ENCODE data around the gene PRAMEF17. TPM values are rescaled to one million over a fixed set of nuclear protein-coding genes. Genes with fewer than 3 reads are reported as not detected.
A peak's percentile ranks its signal among the peaks of the same experiment; 100 is the strongest.
"Not testable (repeated sequence)": the region's sequence is repeated elsewhere in the genome, so short reads cannot be mapped to it uniquely, and the experiment has no call there.

Gene PRAMEF17, protein sequence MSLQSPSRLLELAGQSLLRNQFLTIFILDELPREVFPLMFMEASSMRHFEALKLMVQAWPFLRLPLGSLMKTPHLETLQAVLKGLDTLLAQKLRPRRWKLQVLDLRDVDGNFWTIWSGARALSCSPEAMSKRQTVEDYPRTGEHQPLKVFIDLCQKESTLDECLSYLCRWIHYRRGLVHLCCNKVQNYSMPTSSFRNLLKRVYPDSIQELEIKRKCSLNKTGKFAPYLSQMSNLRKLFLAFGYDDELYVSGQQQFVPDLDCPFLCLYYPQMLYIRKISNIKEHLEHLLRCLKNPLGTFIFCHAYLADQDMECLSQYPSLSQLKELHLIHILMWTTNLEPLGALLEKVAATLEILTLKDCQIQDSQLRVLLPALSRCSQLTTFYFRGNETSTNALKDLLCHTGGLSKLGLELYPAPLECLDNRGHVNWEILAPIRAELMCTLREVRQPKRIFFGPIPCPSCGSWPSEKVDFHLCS
- total RNA-seq (2014; rRNA removed; shearing (Covaris generic)) = not detected in 2 replicates

DNA sequence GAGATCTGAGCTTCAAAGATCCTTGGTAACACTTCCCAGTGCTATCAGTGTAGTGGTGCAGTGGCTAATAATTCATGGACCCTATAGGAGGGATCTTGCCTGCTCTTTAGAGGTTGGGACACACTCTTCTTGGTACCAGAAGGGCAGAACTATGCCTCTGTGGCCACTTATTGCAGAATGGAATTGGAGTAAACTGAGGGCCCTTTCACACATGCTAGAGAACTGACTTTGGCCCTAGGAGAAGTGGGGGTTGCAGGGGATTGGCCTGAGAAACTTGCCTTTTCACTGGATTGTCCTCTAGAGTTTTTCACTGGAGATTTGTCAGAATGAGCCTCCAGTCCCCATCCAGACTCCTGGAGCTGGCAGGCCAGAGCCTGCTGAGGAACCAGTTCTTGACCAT lies at the start of gene PRAMEF17:
PRAMEF17 (plus strand) TSS at position 301 of the 400 bp plus-strand sequence; CDS start at position 327, 26 bp downstream.
- DNase-seq (ENCODE audit: low spot score) = not testable (repeated sequence)

DNA sequence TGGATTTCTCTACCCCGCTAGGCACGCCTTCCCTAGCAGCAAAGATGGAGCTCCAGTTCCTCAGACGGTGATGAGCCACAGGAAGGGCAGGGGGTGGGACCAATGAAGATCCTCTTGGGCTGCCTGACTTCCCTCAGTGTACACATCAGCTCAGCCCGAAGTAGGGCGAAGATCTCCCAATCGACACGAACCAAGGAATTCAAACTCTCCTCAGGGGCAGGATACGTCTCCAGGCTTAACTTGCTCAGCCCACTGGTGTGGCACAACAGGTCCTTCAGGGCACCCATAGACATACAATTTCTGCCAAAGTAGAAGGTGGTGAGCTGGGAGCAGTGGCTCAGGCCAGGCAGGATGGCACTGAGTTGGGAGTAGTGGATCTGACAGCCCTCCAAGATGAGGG lies 46.9 kb upstream of the PRAMEF17 start:
- not testable (repeated sequence) for DNase-seq (ENCODE audit: low spot score)

DNA sequence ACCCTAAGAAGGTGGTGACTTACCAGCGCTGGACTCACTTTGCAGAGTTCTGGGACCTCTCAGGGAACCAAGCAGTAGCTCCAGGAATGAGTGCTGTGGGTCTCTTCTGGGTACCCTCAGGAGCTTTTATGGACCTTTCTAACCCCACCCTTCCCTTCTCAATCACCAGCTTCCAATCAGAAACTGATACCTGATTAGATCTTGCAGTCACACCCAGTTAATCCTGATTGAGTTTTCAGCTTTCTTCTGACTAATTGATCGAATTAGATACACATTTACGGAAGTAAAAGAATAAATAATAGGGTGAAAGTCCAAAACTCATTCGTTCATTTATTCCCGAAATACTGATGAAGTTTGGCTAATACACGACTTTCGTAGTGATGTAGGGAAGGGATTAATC lies 42.4 kb upstream of the PRAMEF17 start, which contains the start of gene PRAMEF14:
PRAMEF14 (minus strand) TSS at position 101 of the 400 bp plus-strand sequence. CDS start 1,820 bp downstream, outside the sequence.
- DNase-seq (ENCODE audit: low spot score) = not testable (repeated sequence)

DNA sequence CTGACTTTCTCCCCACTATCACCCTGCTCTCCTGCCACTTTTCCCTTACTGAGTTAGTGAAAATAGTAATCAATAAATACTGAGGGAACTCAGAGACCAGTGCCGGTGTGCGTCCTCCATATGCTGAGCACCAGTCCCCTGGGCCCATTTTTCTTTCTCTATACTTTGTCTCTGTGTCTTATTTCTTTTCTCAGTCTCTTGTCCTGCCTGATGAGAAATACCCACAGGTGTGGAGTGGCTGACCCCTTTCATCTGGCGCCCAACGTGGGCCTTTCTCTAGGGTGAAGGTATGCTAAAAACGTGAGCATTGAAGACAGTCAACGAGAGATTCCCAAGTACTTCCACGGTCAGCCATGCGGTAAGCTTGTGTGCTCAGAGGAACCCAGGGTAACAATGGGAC lies 36.0 kb upstream of the PRAMEF17 start:
- DNase-seq (ENCODE audit: low spot score) = not testable (repeated sequence)

DNA sequence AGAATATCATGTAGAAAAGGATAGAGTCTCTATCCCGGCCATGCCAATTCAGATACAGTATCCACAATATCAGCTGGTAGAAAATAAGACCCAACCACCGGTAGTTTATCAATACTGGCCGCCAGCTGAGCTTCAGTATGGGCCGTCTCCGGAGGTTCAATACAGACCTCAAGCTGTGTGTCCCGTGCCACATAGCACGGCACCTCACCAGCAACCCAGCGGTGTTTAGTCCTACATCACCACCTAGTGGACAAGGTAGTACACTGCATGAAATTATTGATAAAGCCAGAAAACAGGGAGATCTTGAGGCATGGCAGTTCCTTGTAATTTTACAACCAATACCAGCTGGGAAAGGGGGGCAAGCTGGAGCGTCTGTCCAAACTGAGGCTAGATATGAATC lies 35.0 kb upstream of the PRAMEF17 start:
- not testable (repeated sequence) for DNase-seq (ENCODE audit: low spot score)

DNA sequence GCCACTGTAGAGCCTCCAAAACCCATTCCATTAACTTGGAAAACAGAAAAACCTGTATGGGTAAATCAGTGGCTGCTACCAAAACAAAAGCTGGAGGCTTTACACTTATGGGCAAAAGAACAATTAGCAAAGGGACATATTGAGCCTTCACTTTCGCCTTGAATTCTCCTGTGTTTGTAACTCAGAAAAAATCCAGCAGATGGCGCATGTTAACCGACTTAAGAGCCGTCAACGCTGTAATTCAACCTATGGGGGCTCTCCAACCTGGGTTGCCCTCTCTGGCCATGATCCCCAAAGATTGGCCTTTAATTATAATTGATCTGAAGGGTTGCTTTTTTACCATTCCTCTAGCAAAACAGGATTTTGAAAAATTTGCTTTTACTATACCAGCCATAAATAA lies 32.7 kb upstream of the PRAMEF17 start:
- DNase-seq (ENCODE audit: low spot score) = peak; percentile 11

DNA sequence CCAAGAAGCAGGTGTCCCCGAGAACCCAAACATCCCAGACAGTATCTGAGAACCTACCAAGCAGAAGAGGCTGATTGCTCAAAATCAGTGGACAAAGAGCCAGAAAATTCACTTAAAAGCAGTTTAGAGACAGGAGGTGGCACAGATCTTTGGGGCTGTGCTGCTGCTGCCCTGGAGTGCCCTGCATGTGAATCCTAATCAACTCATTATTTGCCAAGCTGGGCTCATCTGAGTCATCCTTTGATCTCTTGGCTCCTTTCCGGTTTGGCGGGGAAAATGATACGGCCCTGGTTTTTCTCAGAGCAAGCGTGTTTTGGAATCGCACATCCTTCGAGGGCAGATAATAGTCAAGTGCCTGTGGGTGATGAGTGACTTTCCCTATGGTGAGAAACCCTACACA lies 27.1 kb upstream of the PRAMEF17 start:
- DNase-seq (ENCODE audit: low spot score) = not testable (repeated sequence)

DNA sequence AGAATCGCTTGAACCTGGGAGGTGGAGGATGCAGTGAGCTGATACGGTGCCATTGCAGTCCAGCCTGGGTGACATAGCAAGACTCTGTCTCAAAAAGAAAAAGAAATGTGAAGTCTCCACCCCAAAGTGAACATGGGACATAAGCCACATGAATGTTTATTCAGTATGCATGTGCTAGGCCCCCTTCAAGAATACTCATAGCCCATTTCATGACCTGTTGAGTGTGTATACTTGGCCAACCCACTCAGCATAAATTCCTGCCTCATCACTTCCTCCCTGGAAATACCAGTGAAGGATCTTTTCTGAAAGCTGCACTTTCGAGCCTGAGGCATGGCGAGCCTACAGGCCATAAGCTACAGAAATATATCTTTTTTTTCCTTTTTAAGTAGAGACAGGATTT lies 24.5 kb upstream of the PRAMEF17 start:
- not testable (repeated sequence) for DNase-seq (ENCODE audit: low spot score)

DNA sequence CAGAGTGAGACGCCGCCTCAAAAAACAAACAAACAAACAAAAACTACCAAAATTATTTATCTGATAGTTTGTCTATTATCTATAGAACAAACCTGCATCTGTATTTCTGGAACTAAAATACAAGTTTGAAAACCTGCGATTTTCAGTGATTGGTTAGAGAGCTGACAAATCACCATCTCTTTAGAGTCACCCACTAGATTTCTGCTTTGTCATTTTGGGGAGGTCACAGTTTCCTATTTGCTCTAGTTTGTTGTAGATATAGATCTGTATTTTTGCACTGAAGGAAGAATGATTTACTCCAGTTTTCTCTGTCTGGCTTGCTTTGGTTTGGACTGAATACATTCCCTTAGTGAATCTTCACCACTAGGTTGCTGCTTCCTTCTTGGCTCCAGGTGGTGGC lies 22.9 kb upstream of the PRAMEF17 start:
- DNase-seq (ENCODE audit: low spot score) = not testable (repeated sequence)

DNA sequence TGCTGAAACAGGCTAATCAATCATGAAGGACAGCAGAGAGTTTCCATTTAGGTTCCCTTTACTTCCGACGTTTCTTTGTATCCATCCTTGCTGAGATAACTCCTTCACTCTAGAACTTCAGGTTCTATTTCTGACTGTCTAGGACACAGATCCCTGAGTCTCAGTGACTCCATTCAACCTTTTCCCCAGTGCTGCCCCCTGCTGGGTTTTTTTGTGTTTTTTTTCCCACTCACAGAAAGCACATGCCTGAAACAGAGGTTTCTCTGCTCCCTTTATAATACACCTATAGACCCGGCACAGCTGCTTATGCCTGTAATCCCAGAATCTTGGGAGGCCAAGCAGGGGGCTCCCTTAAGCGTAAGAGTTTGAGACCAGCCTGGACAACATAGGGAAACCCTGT lies 20.9 kb upstream of the PRAMEF17 start:
- DNase-seq (ENCODE audit: low spot score) = not testable (repeated sequence)

DNA sequence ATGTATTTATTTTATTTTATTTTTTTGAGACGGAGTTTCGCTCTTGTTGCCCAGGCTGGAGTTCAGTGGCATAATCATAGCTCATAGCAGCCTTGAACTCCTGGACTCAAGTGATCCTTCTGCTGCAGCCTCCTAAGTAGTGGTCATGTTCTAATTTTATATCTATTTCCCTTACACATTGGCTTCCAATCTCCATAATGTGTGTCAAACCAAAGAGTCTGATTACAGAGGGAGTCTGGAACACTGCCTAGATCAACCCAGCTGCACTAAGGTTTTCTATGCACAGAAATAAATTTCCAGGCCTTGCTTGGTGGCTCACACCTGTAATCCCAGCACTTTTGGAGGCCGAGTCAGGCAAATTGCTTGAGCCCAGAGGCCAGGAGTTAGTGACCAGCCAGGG lies 10.4 kb upstream of the PRAMEF17 start:
- not testable (repeated sequence) for DNase-seq (ENCODE audit: low spot score)

DNA sequence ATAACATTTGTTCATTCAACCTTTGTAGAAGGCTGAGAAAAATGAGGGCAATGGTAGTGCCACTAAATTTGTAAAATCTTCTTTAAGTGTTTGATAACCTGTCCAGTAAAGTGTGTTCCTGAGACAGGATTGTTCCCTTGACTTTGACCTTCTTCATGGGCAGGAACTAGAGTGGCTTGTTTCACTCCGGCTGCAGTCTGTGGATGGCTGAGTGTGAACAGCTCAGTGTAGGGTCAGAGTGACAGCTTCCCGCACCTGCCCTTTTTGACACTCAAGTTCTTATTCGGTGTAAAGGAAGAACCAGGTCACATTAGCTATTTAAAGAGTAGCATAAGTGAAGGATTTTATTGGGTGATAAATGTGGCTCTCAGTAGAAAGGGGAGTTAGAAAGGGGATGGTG lies 9.1 kb upstream of the PRAMEF17 start:
- not testable (repeated sequence) for DNase-seq (ENCODE audit: low spot score)

DNA sequence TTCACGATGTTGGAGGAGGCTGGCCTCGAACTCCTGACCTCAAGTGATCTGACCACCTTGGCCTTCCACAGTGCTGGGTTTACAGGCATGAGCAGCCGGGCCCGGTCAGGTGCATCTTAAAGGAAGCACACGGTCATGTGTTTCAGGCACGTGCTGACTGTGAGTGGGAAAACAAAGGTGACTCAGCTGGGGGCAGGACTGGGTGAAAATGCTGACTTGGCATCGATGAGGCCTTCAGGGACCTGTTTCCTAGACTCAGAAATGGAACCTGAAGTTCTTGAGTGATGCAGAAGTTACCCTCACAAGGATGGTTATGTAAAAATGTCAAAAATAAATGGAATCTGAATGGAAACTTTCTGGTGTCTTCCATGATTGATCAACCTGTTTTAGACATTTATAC lies 3.6 kb downstream of the PRAMEF17 start:
- DNase-seq (ENCODE audit: low spot score) = not testable (repeated sequence)

DNA sequence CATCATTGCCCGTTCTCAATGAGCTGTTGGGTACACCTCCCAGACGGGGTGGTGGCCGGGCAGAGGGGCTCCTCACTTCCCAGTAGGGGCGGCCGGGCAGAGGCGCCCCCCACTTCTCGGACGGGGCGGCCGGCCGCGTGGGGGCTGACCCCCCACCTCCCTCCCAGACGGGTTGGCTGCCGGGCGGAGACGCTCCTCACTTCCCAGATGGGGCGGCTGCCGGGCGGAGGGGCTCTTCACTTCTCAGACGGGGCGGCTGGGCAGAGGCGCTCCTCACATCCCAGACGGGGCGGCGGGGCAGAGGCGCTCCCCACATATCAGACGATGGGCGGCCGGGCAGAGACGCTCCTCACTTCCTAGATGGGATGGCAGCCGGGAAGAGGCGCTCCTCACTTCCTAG lies 5.3 kb downstream of the PRAMEF17 start:
- DNase-seq (ENCODE audit: low spot score) = not testable (repeated sequence)

DNA sequence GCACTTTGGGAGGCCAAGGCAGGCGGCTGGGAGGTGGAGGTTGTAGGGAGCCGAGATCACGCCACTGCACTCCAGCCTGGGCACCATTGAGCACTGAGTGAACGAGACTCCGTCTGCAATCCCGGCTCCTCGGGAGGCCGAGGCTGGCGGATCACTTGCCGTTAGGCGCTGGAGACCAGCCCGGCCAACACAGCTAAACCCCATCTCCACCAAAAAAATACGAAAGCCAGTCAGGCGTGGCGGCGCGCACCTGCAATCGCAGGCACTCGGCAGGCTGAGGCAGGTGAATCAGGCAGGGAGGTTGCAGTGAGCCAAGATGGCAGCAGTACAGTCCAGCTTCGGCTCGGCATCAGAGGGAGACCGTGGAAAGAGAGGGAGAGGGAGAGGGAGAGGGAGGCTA lies 5.9 kb downstream of the PRAMEF17 start:
- DNase-seq (ENCODE audit: low spot score) = not testable (repeated sequence)

DNA sequence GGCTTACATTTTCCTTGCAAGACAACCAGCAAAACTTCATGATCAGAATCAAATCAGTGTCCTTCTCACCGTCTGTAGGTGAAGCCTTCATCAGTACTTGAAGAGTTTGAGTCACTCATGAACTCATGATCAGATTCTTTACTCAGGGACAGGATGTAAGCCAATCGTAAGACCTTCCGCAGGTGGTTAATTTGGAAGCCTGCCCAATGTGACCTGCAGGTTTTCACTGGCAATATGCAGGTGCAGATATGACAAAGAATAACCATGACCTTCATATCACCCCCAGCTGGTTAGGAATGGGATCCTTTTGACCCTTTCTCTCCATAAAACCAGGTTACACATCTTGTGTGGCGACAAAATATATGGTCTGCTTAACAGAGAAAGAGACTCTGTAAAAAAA lies 18.4 kb downstream of the PRAMEF17 start:
- no peak for DNase-seq (ENCODE audit: low spot score)

DNA sequence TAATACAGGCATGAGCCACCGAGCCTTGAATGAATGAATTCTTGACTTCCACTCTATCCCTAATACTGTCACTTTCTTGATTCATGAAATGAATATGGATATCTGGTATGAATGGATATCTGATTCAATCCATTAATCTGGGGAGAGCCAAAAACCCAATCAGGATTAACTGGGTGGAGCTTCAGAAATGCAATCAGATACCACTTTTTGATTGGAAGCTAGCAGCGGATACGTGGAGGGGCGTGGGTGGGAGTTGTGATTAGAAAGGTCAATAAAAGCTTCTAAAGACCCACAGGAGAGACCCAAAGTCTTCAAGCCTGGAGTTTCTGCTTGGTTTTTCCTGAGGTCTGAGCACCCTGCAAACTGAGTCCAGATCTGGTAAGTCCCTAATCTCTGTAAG lies 20.7 kb downstream of the PRAMEF17 start, which contains the start of gene PRAMEF20:
PRAMEF20 (plus strand) TSS at position 301 of the 400 bp plus-strand sequence. CDS start 5,905 bp downstream, outside the sequence.
- DNase-seq (ENCODE audit: low spot score) = not testable (repeated sequence)

DNA sequence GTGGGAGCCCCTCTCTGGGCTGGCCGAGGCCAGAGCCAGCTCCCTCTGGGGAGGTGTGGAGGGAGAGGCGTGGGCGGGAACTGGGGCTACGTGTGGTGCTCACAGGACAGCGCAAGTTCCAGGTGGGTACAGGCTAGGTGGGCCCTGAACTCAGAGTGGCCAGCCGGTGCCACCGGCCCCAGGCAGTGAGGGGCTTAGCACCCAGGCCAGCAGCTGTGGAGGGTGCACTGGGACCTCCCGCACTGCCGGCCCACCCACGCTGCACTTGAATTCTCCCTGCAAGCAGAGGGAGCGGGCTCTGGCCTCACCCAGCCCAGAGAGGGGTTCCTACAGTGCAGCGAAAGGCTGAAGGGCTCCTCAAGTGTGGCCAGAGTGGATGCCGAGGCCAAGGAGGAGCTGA lies 41.1 kb downstream of the PRAMEF17 start:
- DNase-seq (ENCODE audit: low spot score) = no peak

DNA sequence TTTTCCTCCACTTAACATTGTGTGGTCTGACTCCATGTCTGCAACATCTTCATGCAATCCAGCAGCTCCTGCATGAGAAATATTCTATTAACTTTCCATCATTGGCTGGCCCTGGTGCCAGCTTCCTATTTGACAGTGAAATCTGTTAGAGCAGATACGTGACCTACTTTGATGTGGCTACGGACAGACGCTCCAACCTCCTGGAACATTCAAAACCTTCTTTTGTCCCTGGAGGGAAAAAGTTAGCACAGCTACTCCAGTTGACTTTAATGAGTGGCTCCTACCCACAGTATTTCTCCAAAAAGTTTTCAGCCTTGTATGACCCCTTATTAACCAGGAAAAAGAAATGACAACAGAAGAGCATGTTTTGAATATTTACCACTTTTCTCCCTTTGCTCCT lies 42.8 kb downstream of the PRAMEF17 start:
- no peak for DNase-seq (ENCODE audit: low spot score)

DNA sequence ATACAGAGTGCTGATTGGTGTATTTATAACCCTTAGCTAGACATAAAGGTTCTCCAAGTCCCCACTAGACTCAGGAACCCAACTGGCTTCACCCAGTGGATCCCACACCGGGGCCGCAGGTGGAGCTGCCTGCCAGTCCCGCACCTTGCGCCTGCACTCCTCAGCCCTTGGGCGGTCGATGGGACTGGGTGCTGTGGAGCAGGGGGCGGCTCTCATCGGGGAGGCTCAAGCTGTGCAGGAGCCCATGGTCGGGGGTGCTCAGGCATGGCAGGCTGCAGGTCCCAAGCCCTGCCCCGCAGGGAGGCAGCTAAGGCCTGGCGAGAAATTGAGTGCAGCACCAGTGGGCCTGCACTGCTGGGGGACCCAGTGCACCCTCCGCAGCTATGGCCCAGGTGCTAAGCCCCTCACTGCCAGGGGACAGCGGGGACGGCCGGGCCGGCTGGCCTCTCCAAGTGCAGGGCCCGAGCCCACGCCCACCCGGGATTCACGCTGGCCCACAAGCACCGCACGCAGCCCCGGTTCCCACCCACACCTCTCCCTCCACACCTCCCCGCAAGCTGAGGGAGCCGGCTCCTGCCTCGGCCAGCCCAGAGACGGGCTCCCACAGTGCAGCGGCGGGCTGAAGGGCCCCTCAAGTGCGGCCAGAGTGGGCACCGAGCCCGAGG lies 44.4 kb downstream of the PRAMEF17 start:
- DNase-seq (ENCODE audit: low spot score) = not testable (repeated sequence)

DNA sequence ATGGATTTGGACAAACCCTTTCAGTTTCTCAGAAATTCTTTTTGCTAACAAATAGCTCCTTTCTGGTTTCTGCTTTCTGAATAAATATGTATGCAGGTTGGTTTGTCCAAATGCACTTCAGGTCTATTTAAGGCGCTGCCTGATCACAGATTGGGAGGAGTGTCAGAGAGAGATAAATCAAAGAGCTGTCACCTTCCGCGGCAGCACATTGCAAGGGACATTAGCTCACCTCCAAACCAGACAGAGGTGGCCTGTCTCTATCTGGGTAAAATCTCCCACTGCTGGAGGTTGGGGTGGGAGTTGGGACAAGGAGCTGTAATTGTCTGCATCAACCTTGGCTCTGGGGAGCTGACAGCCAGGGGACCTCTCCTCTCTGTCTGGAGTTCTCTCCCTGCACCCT lies 46.0 kb downstream of the PRAMEF17 start:
- no peak for DNase-seq (ENCODE audit: low spot score)

DNA sequence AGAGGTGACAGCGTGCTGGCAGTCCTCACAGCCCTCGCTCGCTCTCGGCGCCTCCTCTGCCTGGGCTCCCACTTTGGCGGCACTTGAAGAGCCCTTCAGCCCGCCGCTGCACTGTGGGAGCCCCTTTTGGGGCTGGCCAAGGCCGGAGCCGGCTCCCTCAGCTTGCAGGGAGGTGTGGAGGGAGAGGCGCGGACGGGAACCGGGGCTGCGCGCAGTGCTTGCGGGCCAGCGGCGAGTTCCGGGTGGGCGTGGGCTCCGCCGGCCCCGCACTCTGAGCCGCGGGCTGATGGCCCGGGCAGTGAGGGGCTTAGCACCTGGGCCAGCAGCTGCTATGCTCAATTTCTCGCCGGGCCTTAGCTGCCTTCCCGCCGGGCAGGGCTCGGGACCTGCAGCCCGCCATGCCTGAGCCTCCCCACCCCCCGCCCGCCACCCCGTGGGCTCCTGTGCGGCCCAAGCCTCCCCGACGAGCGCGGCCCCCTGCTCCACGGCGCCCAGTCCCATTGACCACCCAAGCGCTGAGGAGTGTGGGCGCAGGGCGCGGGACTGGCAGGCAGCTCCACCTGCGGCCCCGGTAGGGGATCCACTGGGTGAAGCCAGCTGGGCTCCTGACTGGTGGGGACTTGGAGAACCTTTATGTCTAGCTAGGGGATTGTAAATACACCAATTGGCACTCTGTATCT lies 49.8 kb downstream of the PRAMEF17 start:
- not testable (repeated sequence) for DNase-seq (ENCODE audit: low spot score)

Measured in A172 (cell line).